ENCODE measurements around the gene PCYT1A.

- TF ChIP-seq CTCF (optimal IDR thresholded peaks at IDR 0.05 in 1 of 3, IDR thresholded peaks at IDR 0.05 in 1 of 3, conservative IDR thresholded peaks at IDR 0.05 in 1 of 3; ENCODE audit: extremely low read depth in 1 of 3, insufficient read depth in 2 of 3, low read length in 3 of 3) (no peak), EZH2 (IDR thresholded peaks at IDR 0.05; ENCODE audit: low read length) (no peak)
Observed at GRCh38 chr3:196255776-196256175, 31.8 kb downstream of the PCYT1A start.

Measured in keratinocyte (primary cell).